ENCODE data around the gene TFDP1.
"Not testable (repeated sequence)": the region's sequence is repeated elsewhere in the genome, so short reads cannot be mapped to it uniquely, and the experiment has no call there.

The TFDP1 gene

DNA sequence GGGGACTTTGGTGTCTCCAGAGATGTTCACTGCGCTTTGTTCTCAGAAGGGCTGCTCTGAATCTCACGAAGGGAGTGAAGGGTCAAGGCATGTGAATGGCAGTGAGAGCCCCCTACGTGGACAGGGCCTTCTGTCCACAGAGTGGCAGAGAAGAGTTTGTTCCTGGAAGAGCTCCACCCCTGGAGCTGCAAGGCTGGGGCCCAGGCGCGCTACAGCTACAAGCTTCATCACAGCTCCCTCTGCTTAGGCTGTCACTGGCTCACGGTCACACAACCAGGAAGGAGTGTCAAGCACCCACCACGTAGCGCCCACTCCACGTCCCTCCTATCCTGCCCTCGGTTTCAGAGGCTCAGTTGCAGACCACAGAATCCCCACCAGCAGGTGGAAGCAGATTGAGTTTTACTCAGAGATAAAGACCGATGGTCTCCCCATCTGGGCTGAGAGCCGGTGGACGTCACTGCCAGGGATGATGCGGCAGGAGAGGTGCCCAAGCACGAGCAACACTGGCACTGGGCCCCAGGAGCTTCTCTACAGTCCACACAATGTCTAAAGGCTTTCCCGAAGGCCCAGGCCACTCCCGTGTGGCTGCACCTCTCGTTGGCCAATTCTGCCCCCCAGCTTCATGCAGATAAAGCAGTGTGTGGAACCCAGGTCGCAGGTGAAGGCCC, 23.0 kb upstream of the TFDP1 start:
- H3K4me3 ChIP-seq (ENCODE audit: low read depth, low read length), result no peak overlapping the region

DNA sequence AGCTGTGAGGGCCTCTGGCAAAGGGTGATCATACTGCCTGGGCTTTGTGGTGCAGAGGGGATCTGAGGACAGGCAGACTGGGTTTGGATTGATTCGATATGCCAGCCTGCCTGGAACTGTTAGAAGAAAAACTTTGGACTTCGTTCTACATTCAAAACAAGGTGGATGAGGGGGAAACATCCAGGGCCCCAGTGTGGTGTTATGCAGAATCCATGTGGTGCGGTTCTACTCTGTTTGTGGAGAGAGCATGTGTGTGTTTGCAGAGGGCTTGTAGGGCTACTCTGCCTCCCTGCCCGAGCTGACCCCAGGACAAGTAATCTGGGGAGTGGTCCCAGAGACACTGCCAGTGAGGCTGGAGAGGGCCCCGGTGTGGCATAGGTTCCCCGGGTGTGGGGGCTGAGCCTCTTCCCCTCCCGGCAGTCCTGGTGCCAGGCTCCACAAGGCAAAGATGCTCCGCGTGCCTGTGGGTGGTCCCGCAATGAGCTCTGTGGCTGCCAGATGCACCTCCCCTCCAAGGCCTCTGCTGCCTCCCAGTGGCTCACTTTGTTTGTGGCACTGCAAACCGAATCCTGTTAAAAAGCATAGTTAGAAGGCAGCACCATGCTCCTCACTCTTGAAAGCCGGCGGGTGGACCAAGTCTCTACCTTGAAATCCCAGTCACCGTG, 22.3 kb upstream of the TFDP1 start:
- DNase-seq (ENCODE audit: low read depth), result peak; percentile 91
- H3K4me3 ChIP-seq (ENCODE audit: low read depth, low read length), result no peak overlapping the region
- TF ChIP-seq, protein P1, sequence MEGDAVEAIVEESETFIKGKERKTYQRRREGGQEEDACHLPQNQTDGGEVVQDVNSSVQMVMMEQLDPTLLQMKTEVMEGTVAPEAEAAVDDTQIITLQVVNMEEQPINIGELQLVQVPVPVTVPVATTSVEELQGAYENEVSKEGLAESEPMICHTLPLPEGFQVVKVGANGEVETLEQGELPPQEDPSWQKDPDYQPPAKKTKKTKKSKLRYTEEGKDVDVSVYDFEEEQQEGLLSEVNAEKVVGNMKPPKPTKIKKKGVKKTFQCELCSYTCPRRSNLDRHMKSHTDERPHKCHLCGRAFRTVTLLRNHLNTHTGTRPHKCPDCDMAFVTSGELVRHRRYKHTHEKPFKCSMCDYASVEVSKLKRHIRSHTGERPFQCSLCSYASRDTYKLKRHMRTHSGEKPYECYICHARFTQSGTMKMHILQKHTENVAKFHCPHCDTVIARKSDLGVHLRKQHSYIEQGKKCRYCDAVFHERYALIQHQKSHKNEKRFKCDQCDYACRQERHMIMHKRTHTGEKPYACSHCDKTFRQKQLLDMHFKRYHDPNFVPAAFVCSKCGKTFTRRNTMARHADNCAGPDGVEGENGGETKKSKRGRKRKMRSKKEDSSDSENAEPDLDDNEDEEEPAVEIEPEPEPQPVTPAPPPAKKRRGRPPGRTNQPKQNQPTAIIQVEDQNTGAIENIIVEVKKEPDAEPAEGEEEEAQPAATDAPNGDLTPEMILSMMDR (conservative IDR thresholded peaks at IDR 0.05; ENCODE audit: low read depth, low read length), result peak; percentile 94

More for the DNA sequence above, 23.0 kb upstream of the TFDP1 start:
- TF ChIP-seq, protein P1 (conservative IDR thresholded peaks at IDR 0.05; ENCODE audit: low read depth, low read length), result no peak
- DNase-seq (ENCODE audit: low read depth), result no peak

DNA sequence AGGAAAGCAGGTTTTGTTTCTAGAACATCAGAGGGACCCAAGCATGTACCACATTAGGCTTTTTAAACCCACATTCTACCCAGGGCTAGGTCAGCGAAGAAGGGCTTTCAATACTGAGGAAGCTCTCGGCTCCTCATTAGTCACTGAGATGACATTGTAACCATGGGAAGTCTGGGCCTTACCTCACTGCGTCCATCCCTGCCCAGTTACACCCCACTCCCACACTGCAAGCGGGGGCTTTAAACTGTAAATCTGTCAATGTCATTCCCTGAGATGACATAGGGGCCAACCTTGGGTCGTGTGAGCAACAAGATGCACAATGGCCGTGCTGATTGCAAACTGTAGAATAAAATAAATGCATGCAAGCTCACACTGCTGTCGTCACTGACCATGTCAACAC, 21.7 kb upstream of the TFDP1 start:
- DNase-seq (ENCODE audit: low read depth), result no peak
- TF ChIP-seq, protein P1 (conservative IDR thresholded peaks at IDR 0.05; ENCODE audit: low read depth, low read length), result no peak
- no peak overlapping the region for H3K4me3 ChIP-seq (ENCODE audit: low read depth, low read length)

DNA sequence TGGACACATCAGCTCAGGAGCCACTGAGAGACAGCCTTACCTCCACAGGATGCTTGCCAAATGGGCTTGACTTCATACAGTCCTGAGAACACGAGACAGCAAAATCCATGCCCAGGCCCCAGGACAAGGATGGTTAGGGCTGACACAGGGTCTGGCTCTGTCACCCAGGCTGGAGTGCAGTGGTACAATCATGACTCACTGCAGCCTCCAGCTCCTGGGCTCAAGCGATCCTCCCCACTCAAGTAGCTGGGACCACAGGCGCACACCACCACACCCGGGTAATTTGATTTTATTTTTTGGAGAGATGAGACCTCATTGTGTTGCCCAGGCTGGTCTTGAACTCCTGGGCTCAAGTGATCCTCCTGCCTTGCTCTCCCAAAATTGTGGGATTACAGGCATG, 21.0 kb upstream of the TFDP1 start:
- H3K4me3 ChIP-seq (ENCODE audit: low read depth, low read length); DNase-seq (ENCODE audit: low read depth): not testable (repeated sequence)

DNA sequence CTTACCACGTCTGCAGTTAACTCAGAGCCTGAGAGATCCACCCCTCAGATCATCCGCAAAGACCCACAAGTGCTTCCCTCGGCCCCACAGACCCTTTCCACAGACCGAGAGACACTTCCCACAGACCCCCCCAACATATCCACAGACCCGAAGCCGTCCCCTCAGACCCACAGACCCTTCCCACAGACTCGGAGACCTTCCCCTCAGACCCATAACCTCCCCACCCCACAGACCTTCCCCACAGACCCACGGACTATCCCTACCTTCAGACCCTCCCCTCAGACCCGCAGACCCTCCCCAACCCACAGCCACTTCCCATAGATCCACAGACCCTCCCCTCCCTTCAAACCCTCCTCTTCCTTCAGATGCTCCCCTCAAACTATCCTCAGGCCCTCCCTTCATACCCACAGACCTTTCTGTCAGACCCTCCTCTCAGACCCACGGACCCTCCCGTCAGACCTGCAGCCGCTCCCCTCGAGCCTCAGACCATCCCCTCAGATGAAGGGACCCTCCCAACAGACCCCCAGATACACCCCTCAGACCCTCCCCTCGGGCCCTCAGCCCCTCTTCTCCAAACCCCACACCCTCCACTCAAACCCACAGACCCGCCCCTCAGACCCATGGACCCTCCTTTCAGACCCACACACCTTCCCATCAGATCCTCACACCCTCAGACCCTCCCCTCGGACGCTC, 20.1 kb upstream of the TFDP1 start:
- H3K4me3 ChIP-seq (ENCODE audit: low read depth, low read length), result no peak overlapping the region
- TF ChIP-seq, protein P1 (conservative IDR thresholded peaks at IDR 0.05; ENCODE audit: low read depth, low read length), result no peak
- DNase-seq (ENCODE audit: low read depth), result no peak

DNA sequence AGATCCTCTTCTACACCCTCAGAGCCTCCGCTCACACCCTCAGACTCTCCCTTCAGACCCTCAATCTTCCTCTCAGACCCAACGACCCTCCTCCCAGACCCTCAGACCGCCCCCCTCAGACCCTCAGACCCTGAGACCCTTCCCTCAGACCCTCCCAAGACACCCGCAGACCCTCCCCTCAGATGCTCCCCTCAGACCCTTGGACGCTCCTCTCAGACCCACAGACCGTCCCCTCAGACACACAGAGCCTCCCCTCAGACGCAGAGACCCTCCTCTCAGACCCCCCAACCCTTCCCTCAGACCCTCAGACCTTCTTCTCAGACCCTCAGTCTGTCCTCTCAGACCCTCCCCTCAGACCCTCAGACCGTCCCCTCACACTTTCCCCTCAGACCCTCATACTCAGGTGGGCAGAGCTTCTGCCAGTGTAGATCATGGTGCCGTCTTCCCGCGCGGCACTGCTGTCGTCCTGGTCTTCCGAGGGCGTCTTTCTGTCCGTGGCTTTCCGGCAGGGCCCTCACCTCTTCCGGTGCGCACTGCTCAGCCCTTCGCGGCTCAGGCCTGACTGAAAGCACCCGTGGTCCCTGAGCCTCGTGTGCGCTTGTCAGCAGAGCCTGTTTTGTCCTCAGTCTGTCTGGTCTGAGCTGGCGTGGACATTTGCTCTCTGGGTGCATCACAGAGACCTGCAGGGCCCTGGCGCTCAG, 18.9 kb upstream of the TFDP1 start:
- DNase-seq (ENCODE audit: low read depth), result no peak
- no peak overlapping the region for H3K4me3 ChIP-seq (ENCODE audit: low read depth, low read length)
- TF ChIP-seq, protein P1 (conservative IDR thresholded peaks at IDR 0.05; ENCODE audit: low read depth, low read length), result no peak

DNA sequence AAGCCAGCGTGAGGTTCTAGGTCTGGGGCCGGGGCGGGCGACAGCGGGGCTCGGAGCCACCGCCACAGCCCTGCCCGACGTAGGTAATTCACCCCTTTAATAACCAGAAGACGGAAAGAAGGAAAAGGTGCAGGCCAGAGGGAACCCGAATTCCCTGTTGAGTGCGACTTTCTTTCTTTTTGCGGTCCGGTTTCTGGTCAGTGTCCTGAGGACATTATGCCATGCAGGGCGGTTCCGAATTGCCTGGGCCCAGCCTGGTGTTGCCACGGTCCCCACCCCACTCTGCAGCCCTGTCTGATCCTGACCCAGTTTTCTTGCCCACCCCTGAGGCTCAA, 18.4 kb upstream of the TFDP1 start:
- no peak overlapping the region for H3K4me3 ChIP-seq (ENCODE audit: low read depth, low read length)
- TF ChIP-seq, protein P1 (conservative IDR thresholded peaks at IDR 0.05; ENCODE audit: low read depth, low read length), result no peak
- no peak for DNase-seq (ENCODE audit: low read depth)

Measured in choroid plexus epithelial cell (primary cell).